GM20000 (cell line): ENCODE results near the gene STK36.

ENCODE experiments used
- DNase-seq: peaks from one replicate; pipeline ENCODE4 v3.0.0; 2012; ENCODE audit warnings: low spot score
- CTCF ChIP-seq: IDR thresholded peaks from 2 replicates; pipeline ENCODE4 v1.5.1; 2012; ENCODE audit warnings: mild to moderate bottlenecking, control low read depth; ENCODE audit errors: extremely low read depth, missing control alignments

Gene STK36

DNA sequence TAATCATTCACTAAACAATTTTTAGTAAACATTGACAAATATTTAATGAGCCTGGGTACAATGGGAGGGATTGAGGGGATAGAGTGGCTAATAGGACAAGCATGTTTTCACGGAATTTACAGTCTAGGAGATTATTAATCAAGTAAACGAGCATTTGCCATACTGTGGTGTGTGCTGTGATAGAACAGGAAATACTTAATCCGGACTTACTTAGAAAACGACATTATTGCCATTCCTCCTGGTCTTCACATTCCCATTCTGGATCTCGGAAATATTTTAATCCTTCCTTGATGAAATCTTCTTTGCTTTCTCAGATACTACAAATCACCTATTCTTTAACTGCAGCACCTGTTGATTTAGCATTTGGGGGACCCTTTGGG lies 39.7 kb downstream of the STK36 start:
- no peak for DNase-seq
- TF ChIP-seq CTCF: no peak

DNA sequence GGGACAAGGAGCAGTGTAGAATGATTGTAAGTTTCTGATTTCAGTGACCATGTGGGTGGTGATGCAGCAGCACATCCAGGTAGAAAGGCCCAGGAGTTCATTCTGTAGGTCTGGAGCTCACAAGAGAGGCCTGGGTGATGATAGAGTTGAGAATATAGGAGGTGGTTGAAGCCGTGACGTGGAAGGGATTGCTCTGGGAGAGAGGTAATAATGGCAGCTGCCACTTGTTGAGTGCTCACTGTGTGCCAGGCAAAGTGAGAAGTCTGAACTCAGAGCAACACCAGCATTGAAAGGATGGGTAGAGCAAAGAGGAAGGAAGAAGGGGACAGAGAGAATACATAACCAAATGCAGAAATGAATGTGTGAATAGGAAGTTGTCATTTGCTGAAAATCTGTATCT lies 42.0 kb downstream of the STK36 start:
- TF ChIP-seq CTCF: no peak
- no peak for DNase-seq

GRCh38 chr2:218716070-218716469 lies 44.2 kb downstream of the STK36 start:
- DNase-seq: no peak
- no peak for TF ChIP-seq CTCF

- DNase-seq: no peak
- TF ChIP-seq CTCF: no peak
These were observed 45.4 kb downstream of the STK36 start for GRCh38 chr2:218717262-218717661.

DNA sequence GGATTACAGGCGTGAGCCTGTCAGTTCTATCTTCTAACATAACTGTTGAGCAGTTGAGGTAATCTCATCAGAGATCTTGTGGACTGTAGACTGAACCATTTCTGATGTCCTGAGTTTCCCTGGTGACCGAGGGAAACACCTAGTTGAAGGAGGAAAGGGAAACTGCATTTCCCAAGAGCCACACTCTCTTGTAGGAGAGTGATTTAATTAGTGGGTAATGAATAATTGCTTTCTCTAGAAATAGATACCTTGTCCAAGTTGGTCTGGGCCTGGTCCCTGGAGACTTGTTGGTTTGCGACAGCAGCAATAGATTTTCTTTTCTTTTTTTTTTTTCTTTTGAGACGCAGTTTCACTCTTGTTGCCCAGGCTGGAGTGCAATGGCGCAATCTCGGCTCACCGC lies 46.2 kb downstream of the STK36 start:
- no peak for TF ChIP-seq CTCF
- no peak for DNase-seq

DNA sequence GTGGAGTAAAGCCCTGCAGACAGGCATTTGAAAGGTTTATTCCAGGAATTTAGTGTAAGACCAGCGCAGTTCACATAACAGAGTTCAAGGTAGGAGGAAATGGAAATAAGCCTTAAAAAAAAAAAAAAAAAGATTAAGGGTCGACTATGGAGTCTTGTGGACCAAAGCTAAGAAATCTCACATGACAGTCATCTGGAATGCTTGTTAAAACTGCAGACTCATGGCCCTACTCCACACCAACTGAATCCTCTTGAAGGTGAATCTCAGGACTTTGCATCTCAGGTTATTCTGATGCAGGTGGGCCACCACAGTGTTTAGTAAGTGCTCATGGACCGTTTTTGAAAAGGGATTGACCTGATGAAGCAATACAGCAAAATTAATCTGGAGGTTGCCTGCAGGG lies 47.6 kb downstream of the STK36 start:
- no peak for DNase-seq
- TF ChIP-seq CTCF: no peak

DNA sequence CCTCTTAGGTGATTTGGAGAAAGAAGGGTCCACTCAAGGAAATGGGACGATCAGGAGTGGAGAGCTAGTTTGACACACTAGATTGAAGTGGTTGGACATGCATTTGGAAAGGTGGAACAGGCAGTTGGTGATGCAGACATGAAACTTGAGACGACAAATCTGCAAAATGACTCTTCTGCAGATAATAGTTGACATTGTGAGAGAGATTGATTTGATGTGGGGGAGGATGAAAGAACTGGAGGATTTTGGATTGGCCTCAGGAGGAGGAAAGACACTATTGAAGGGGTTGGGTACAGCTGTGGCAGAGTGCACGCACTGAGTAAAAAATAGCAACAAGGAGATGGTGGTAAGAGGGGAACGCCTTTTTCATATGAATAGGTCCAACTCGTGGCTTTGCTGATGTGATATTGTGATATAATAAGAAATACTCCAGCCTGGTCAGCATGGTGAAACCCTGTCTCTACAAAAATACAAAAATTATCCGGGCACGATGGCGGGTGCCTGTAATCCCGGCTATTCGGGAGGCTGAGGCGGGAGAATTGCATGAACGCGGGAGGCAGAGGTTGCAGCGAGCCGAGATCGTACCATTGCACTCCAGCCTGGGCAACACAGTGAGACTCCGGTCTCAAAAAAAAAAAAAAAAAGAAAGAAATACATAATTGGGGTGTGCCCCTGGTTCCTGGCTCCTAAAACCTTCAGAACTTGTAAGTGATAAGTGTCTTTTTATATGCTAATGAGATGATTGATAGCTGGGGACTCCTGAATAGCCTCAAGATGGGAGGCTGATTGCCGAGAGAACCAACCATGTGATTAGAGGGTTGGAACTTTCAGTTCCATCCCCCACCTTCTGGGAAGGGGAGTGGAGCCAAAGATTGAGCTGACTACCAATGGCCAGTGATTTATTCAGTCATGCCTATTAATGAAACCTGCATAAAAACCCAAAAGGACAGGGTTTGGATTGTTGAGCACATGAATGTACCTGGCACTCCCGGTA lies 48.5 kb downstream of the STK36 start:
- DNase-seq: no peak
- no peak for TF ChIP-seq CTCF
